Thymus (tissue), 11 donors: ENCODE measurements around the gene CNKSR2. TPM values are rescaled to one million over a fixed set of nuclear protein-coding genes. Genes with fewer than 3 reads are reported as not detected.

Experiments used
- DNase-seq, 9 donors: peaks; one replicate each; pipeline ENCODE4 v3.0.0-alpha.2; 2013; ENCODE audit warnings: low spot score in 9 of 9, low read depth in 6 of 9, missing footprints in 1 of 9
- H3K27ac ChIP-seq, 2 donors: one replicate each; pipeline ENCODE4 v1.5.1; 2013; ENCODE audit warnings: control low read depth in 1 of 2, low read depth in 1 of 2, low read length in 1 of 2, mild to moderate bottlenecking in 1 of 2, moderate library complexity in 1 of 2
- H3K27me3 ChIP-seq, 2 donors: one replicate each; pipeline ENCODE4 v1.5.1; 2013; ENCODE audit warnings: low read length in 1 of 2; ENCODE audit not compliant: control insufficient read depth in 2 of 2, insufficient read depth in 1 of 2
- H3K36me3 ChIP-seq, 2 donors: one replicate each; pipeline ENCODE4 v1.5.1; 2013; ENCODE audit warnings: low read length in 1 of 2, mild to moderate bottlenecking in 1 of 2, moderate library complexity in 1 of 2; ENCODE audit not compliant: control insufficient read depth in 2 of 2, insufficient read depth in 2 of 2
- H3K4me1 ChIP-seq, 2 donors: one replicate each; pipeline ENCODE4 v1.5.1; 2013; ENCODE audit warnings: low read length in 2 of 2; ENCODE audit not compliant: control insufficient read depth in 2 of 2, insufficient read depth in 2 of 2
- H3K4me3 ChIP-seq, 2 donors: one replicate each; pipeline ENCODE4 v1.5.1; 2013; ENCODE audit warnings: low read length in 2 of 2, control low read depth in 1 of 2, mild to moderate bottlenecking in 1 of 2
- H3K9me3 ChIP-seq, 2 donors: one replicate each; pipeline ENCODE4 v1.5.1; 2013; ENCODE audit warnings: low read length in 1 of 2, mild to moderate bottlenecking in 1 of 2; ENCODE audit not compliant: control insufficient read depth in 2 of 2, insufficient read depth in 1 of 2
- WGBS: extraction: QIAGEN DNeasy Blood & Tissue Kit; methylation state at CpG from one replicate; pipeline ENCODE4 v1.1.7; 2013; 5-methylcytosine and 5-hydroxymethylcytosine counted together
- polyA plus RNA-seq: library from polyadenylated mRNA; stranded (reverse); fragments of 200-250 nt; gene quantifications from one replicate; pipeline ENCODE4 v1.2.3, GENCODE V29; 2013
- total RNA-seq: library from RNA; stranded (reverse); fragments of 120-200 nt; gene quantifications from one replicate; pipeline ENCODE4 v1.2.4, GENCODE V29; 2013
- donor health status: healthy.

The CNKSR2 gene
- total and polyA plus RNA-seq, 2 donors, result 2.1 to 3.4 TPM

GRCh38 chrX:21698272-21698671 is 324.1 kb downstream of the CNKSR2 start:
- Histone ChIP-seq H3K4me3 (no peak overlapping the region), H3K27me3 (no peaks in the 10 kb centered on the region), H3K9me3 (no peaks in the 10 kb centered on the region), H3K36me3 (no peaks in the 10 kb centered on the region), H3K4me1 (no peaks in the 10 kb centered on the region), H3K27ac (no peak overlapping the region)
- DNase-seq, result no peak
- 85% methylated on average over 4 of the region's 4 CpGs for WGBS

- no peak for DNase-seq
- Histone ChIP-seq H3K4me3 (no peak overlapping the region), H3K9me3 (no peaks in the 10 kb centered on the region), H3K4me1 (no peaks in the 10 kb centered on the region), H3K27ac (no peak overlapping the region), H3K27me3 (no peaks in the 10 kb centered on the region), H3K36me3 (no peaks in the 10 kb centered on the region)
- 87% methylated on average over 3 of the region's 3 CpGs for WGBS
Measured at GRCh38 chrX:21699136-21699535, 324.9 kb downstream of the CNKSR2 start.

GRCh38 chrX:21700275-21700674 is 326.1 kb downstream of the CNKSR2 start:
- no peak for DNase-seq
- H3K27me3 ChIP-seq, result no peaks in the 10 kb centered on the region
- H3K4me3 ChIP-seq, result no peak overlapping the region
- WGBS, result 96% methylated on average over 5 of the region's 5 CpGs
- H3K4me1 ChIP-seq, result no peaks in the 10 kb centered on the region
- no peak overlapping the region for H3K27ac ChIP-seq
- no peaks in the 10 kb centered on the region for H3K9me3 ChIP-seq
- H3K36me3 ChIP-seq, result no peaks in the 10 kb centered on the region

GRCh38 chrX:21700967-21701366 is 326.7 kb downstream of the CNKSR2 start:
- H3K9me3 ChIP-seq, result no peaks in the 10 kb centered on the region
- DNase-seq, result no peak
- H3K27ac ChIP-seq, result no peak overlapping the region
- 86% methylated on average over 3 of the region's 3 CpGs for WGBS
- H3K4me3 ChIP-seq, result no peak overlapping the region
- no peaks in the 10 kb centered on the region for H3K27me3 ChIP-seq
- no peaks in the 10 kb centered on the region for H3K4me1 ChIP-seq
- H3K36me3 ChIP-seq, result no peaks in the 10 kb centered on the region

GRCh38 chrX:21702725-21703124 is 328.5 kb downstream of the CNKSR2 start:
- 87% methylated on average over 4 of the region's 4 CpGs for WGBS
- no peak overlapping the region for H3K4me3 ChIP-seq
- no peaks in the 10 kb centered on the region for H3K4me1 ChIP-seq
- no peaks in the 10 kb centered on the region for H3K27me3 ChIP-seq
- H3K9me3 ChIP-seq, result no peaks in the 10 kb centered on the region
- DNase-seq, result no peak
- H3K27ac ChIP-seq, result no peak overlapping the region
- no peaks in the 10 kb centered on the region for H3K36me3 ChIP-seq
